ENCODE data around the gene GLIS1.
A peak's percentile ranks its signal among the peaks of the same experiment; 100 is the strongest.

The GLIS1 gene

DNA sequence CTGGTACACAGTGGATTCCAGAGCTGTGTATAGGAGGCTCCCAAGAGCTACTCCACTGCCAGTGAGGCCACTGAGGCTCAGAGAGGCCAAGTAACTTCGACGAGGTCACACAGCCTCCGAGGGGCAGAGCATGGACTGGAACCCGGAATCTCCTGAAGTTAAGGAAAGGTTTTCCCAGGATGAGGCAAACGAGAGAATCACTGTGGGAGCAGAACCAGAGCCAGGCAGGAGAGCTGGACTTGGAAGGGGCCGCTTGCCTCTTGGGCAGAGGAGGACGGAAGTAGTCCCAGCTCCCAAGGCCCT, 52.0 kb downstream of the GLIS1 start:
- TF ChIP-seq GATA2 (IDR thresholded peaks at IDR 0.05; ENCODE audit: low read depth, low read length) (no peak), GATA3 (IDR thresholded peaks at IDR 0.05; ENCODE audit: low read depth, low read length) (no peak)

- TF ChIP-seq GATA2 (IDR thresholded peaks at IDR 0.05; ENCODE audit: low read depth, low read length) (no peak), GATA3 (IDR thresholded peaks at IDR 0.05; ENCODE audit: low read depth, low read length) (no peak)
Observed at GRCh38 chr1:53686091-53686964, 52.6 kb downstream of the GLIS1 start.

DNA sequence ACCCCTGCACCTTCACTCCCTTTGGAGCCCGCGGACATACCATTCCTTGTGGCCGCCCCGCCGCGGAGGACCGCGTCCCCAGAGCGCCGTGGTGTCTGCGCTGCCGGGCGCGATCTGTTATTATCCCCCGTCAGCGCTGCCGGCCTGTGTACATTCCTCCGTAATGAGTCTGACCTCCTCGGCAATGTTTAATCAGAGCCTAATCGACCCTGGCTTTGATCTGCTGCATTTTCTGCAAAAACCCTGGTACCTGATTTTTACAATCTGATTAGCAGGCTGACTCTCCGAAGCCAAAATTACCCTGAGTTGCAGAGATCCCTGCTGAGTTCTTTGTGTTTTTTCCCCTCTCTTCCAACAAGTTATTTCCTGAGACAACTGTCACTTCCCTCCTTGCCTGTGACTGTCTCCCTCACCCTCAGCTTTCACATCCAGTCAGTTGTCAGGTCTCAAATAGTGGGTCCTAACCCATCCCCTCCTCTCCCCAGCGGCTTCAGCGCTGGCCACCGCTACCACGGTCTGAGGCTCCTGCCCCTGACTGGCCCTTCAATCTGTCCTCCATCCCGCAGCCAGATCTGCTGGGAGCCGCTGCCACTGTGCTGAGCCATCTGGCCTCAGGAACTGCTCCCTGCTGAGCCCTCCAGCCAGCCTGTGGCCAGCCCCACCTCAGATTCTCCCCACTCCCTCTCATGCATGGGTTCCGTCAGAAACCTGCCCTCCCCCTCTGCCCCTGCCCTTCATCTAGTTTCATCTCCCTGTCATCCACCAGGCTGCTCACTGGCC, 53.5 kb downstream of the GLIS1 start:
- TF ChIP-seq GATA2 (IDR thresholded peaks at IDR 0.05; ENCODE audit: low read depth, low read length) (peak; percentile 22; the same call in 1 of the 2 replicates), GATA3 (IDR thresholded peaks at IDR 0.05; ENCODE audit: low read depth, low read length) (no peak)

DNA sequence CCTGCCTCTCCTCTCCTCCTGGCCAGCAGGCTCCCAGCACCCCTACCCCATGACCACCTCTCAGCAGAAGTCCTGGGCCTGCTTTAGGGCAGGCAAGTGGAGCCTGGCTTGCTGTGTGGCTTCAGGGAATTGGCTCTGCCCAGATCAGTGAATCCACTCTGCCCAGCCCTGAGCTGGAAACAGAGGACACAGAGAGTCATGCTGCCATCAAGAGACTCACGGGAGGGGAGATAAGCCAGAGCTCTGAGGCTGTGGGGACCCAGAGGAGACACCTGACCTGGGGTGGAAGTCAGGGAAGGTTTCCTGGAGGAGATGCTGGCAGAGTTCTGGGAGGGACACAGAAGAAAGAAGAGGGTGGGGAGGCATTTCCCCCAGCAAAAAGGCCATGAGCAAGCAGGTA, 54.2 kb downstream of the GLIS1 start:
- no peak for TF ChIP-seq GATA2 (IDR thresholded peaks at IDR 0.05; ENCODE audit: low read depth, low read length)
- no peak for TF ChIP-seq GATA3 (IDR thresholded peaks at IDR 0.05; ENCODE audit: low read depth, low read length)

DNA sequence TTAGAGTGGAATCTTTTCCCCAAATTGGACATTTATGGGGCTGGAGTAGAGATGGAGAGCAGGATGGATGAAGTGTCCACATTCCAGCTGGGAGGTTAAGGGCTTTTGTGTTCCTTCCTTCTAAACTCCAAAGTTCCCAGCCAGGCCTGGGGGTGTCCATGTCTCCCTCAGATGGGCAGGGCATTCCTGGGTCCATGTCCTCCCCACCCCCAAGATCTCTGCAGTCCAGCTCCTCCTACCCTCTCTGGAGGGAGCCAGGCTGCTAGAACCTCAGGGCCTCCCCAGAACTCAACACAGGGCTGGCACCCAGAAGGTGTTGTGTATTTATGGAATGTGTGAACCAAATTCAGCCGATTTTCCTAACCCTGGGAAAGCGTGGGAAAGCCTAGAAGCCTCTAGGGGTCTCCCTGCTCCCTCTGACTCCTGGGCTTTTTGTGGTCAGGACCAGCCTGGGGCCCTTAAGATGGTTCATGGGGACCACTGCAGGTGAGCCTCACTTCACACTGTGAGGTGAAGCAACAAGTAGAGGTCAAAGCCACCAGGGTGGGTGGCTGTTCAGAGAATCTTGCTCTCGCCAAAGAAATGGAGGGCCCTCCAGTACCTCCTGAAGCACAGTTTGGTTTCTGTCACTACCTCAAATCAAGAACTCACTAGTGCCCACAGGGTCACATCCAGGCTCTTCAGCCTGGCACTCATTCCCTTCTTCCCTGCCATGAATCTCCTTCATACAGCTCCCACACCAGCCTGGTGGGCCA, 54.8 kb downstream of the GLIS1 start:
- TF ChIP-seq GATA2 (IDR thresholded peaks at IDR 0.05; ENCODE audit: low read depth, low read length) (no peak), GATA3 (IDR thresholded peaks at IDR 0.05; ENCODE audit: low read depth, low read length) (no peak)

DNA sequence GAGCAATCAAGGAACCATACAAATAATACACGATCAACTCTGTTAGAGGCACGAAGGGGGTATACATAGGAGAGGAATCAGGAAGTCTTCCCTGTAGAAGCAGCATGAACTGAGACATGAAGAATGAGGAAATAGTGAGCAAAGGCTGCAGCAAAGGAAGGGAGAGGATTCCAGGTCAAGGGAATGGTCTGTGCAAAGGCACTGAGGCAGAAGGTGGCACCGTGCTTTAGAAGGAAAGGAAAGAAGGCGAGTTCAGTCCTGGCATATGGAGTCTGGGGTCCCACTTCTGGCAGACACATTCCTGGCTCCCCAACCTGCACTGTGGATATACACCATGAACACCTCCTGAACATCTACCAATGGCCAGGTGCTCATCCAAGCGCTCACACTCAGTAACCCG, 56.1 kb downstream of the GLIS1 start:
- no peak for TF ChIP-seq GATA3 (IDR thresholded peaks at IDR 0.05; ENCODE audit: low read depth, low read length)
- TF ChIP-seq GATA2 (IDR thresholded peaks at IDR 0.05; ENCODE audit: low read depth, low read length) = no peak

DNA sequence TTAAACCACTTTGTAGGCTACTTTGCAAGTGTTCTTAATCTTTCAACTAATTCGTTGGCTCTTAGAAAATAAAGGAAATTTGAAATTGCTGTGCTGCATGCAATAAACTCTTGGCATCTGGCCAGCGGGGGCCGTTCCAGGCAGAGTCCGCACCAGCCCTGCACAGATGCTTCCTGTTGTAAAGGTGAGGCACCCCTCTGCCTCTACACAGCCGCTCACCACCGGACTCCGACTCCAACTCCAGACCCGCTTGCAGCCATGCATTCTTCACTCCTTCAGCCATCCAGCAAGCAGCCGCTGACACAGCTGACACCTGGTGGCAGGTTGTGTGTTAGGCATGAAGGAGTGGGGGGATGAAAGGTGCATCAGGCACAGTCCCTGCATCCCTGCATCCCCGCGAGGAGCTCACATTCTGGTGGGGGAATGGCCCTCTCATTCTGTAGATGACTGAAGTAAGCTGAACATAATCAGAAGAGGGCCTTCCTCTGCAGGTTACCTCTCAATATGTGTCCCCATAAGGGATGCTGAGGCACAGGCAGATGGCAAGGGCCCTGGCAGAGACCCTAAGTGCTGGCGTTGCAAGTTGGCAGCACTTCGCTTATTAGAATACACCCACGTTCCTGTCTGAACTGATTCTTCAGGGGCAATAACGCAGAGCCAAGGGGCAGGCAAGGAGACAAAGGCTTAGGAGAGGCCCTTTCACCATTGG, 56.8 kb downstream of the GLIS1 start:
- TF ChIP-seq GATA3 (IDR thresholded peaks at IDR 0.05; ENCODE audit: low read depth, low read length) (no peak), GATA2 (IDR thresholded peaks at IDR 0.05; ENCODE audit: low read depth, low read length) (no peak)

- TF ChIP-seq GATA3 (IDR thresholded peaks at IDR 0.05; ENCODE audit: low read depth, low read length) (no peak), GATA2 (IDR thresholded peaks at IDR 0.05; ENCODE audit: low read depth, low read length) (no peak)
Observed at GRCh38 chr1:53681351-53681976, 57.5 kb downstream of the GLIS1 start.

DNA sequence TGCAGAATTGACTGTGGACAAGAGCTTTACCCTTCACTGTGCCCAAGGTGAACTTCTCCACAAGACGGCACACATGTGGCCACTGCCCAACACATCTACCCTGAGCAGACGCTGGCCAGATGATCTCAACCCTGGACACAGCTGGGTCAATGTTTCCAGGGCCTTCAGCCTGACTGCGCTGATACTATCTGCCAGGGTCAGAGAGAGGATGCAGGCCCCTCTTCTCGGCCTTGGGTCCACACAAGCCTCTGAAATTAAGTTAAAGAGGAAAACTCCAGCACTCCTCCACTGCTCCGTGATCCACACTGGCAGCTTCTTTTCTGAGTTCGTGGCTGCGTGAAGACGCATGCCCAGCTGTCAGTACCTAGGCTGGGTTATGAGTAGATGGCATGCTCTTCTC, 58.1 kb downstream of the GLIS1 start:
- TF ChIP-seq GATA3 (IDR thresholded peaks at IDR 0.05; ENCODE audit: low read depth, low read length) (no peak), GATA2 (IDR thresholded peaks at IDR 0.05; ENCODE audit: low read depth, low read length) (peak; percentile 88)

GRCh38 chr1:53678938-53679825, 59.8 kb downstream of the GLIS1 start:
- TF ChIP-seq GATA2 (IDR thresholded peaks at IDR 0.05; ENCODE audit: low read depth, low read length) = no peak
- TF ChIP-seq GATA3 (IDR thresholded peaks at IDR 0.05; ENCODE audit: low read depth, low read length) = no peak

- no peak for TF ChIP-seq GATA3 (IDR thresholded peaks at IDR 0.05; ENCODE audit: low read depth, low read length)
- TF ChIP-seq GATA2 (IDR thresholded peaks at IDR 0.05; ENCODE audit: low read depth, low read length) = no peak
Observed at GRCh38 chr1:53678507-53678906, 60.5 kb downstream of the GLIS1 start.

DNA sequence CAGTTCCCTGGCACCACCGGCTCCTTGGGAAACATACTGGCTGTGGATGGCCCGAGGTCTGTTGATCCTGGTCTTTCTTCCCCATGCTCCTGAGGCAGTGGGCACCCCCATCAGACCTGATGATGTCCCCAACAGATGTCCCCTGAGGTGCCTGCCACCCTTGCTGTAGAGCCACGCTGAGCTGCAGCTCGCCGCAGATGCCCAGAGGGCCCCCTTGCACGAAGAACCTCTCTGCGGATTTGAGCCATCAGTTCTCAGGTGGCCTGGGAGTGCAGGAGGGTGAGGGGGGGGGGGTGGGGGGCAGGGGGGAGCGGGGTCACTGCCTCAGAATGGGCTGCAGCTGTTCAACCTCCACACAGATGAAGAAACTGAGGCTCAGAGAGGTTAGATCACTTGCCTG, 60.9 kb downstream of the GLIS1 start:
- no peak for TF ChIP-seq GATA2 (IDR thresholded peaks at IDR 0.05; ENCODE audit: low read depth, low read length)
- TF ChIP-seq GATA3 (IDR thresholded peaks at IDR 0.05; ENCODE audit: low read depth, low read length) = no peak

All from SH-SY5Y (cell line).